CD8-positive, alpha-beta memory T cell (primary cell): ENCODE measurements around the gene URAD. TPM values are rescaled to one million over a fixed set of nuclear protein-coding genes. Genes with fewer than 3 reads are reported as not detected.

Experiments used
- CTCF ChIA-PET: fragments of 350-600 bp; sonication (Branson Sonifier 250); formaldehyde crosslinking; loops from one replicate; lab custom pipeline; 2021; ENCODE audit warnings: antibody characterized with exemption; lab: Charles Lee
- POLR2A ChIA-PET: fragments of 350-600 bp; sonication (Branson Sonifier 250); formaldehyde crosslinking; loops from one replicate; lab custom pipeline; 2021; ENCODE audit warnings: antibody characterized with exemption; lab: Charles Lee
- DNase-seq, 5 donors: peaks; one replicate each; pipeline versions ENCODE4 v3.0.0 to v3.0.0-alpha.2; 2020 to 2022; ENCODE audit warnings: mixed read lengths in 1 of 5
- H3K27ac ChIP-seq: one replicate; pipeline ENCODE4 v1.7.0; 2013; ENCODE audit warnings: low read depth, mild to moderate bottlenecking, low read length, moderate library complexity
- H3K27me3 ChIP-seq: 2 replicates; pipeline ENCODE4 v1.7.0; 2013; ENCODE audit warnings: low read length, mild to moderate bottlenecking; ENCODE audit not compliant: insufficient read depth, poor library complexity, severe bottlenecking
- H3K36me3 ChIP-seq: 2 replicates; pipeline ENCODE4 v1.7.0; 2013; ENCODE audit warnings: mild to moderate bottlenecking, low read length, moderate library complexity; ENCODE audit not compliant: insufficient read depth
- H3K4me1 ChIP-seq: 2 replicates; pipeline ENCODE4 v1.7.0; 2013; ENCODE audit warnings: mild to moderate bottlenecking, low read length, moderate library complexity; ENCODE audit not compliant: insufficient read depth
- H3K4me3 ChIP-seq: 2 replicates; pipeline ENCODE4 v1.7.0; 2013; ENCODE audit warnings: mild to moderate bottlenecking, low read length
- H3K9me3 ChIP-seq: 2 replicates; pipeline ENCODE4 v1.7.0; 2013; ENCODE audit warnings: mild to moderate bottlenecking, low read length
- H3K27ac Mint-ChIP-seq, 8 donors: one replicate each; pipeline ENCODE4 v1.8.0; 2020 to 2021; ENCODE audit warnings: mixed read lengths in 8 of 8, mild to moderate bottlenecking in 6 of 8, inconsistent platforms in 3 of 8, moderate library complexity in 3 of 8
- H3K27me3 Mint-ChIP-seq, 2 donors: one replicate each; pipeline ENCODE4 v1.8.0; 2020 to 2021; ENCODE audit warnings: mixed read lengths in 2 of 2, mild to moderate bottlenecking in 1 of 2, moderate library complexity in 1 of 2
- H3K36me3 Mint-ChIP-seq, 3 donors: one replicate each; pipeline ENCODE4 v1.8.0; 2020 to 2021; ENCODE audit warnings: mixed read lengths in 3 of 3, inconsistent platforms in 1 of 3, mild to moderate bottlenecking in 1 of 3
- H3K4me1 Mint-ChIP-seq, 3 donors: one replicate each; pipeline ENCODE4 v1.8.0; 2020 to 2021; ENCODE audit warnings: mixed read lengths in 3 of 3, inconsistent platforms in 1 of 3, mild to moderate bottlenecking in 1 of 3
- H3K4me3 Mint-ChIP-seq, 7 donors: one replicate each; pipeline ENCODE4 v1.8.0; 2020 to 2021; ENCODE audit warnings: mixed read lengths in 7 of 7, mild to moderate bottlenecking in 6 of 7, moderate library complexity in 4 of 7, inconsistent platforms in 2 of 7
- H3K9me3 Mint-ChIP-seq, 5 donors: one replicate each; pipeline ENCODE4 v1.8.0; 2020 to 2022; ENCODE audit warnings: mixed read lengths in 5 of 5, mild to moderate bottlenecking in 3 of 5, moderate library complexity in 2 of 5, inconsistent platforms in 1 of 5
- polyA plus RNA-seq: library from polyadenylated mRNA; unstranded; fragments of 300-500 nt; fragmentation: Illumina TruSeq; gene quantifications from one replicate; pipeline ENCODE4 v1.2.3, GENCODE V29; 2021
- total RNA-seq, 2 experiments: library from RNA; stranded (reverse); gene quantifications; one replicate each; pipeline ENCODE4 v1.2.3, GENCODE V29; 2021

Gene URAD
- total and polyA plus RNA-seq, 3 experiments from 2014 or later: not detected

DNA sequence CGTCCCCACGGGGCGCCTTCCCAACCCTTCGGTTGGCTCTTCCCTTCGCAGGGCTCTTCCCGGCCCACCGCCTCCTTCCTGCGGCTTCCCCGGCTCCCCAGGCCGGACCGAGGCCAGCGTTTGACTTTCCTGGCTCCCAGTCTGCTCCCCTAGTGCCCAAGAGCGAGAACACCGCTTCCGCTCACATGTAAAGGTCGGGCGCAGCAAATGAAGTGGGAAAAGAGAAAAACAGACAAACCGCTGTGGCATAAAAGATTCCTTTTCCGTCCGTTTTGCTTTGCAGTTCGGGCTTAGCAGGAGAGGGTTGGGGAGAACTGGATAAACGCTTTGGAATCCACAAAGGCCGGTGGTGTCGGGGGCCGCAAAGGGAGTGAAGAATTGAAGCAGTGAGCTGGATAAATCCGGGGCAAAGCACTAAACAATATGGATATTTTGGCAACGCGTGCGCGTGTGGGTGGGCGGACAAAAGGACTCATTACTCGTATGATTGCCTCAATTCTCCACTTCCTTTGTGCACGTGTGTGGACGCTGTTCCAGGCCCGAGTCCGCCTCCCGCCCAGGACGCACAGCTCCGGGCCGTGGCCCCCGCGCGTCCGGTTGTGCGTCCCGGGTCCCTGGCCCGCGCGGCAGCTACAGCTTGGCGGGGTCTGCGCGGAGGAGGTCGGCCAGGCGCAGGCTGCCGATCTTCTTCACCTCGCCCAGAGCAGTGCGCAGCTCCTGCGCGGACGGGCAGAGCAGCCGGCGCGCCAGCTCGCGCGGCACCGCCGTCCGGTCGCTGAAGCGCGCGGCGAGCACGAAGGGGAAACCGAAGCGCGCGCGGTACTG is 10.8 kb downstream of the URAD start:
- H3K27ac ChIP-seq: no peak overlapping the region
- POLR2A ChIA-PET: no interaction called here
- DNase-seq: no peak
- Mint-ChIP-seq H3K9me3 (no peaks in the 10 kb centered on the region), H3K4me1 (peaks cover 15 to 38% (median 21%) of the 10 kb centered on the region in 3 donors), H3K36me3 (no peaks in the 10 kb centered on the region), H3K27me3 (peaks cover 60 to 86% of the 10 kb centered on the region in 2 donors), H3K4me3 (no peak overlapping the region), H3K27ac (no peak overlapping the region)
- H3K27me3 ChIP-seq: peaks cover 29% of the 10 kb centered on the region
- H3K4me1 ChIP-seq: peaks cover 4% of the 10 kb centered on the region
- no peak overlapping the region for H3K4me3 ChIP-seq
- H3K36me3 ChIP-seq: no peaks in the 10 kb centered on the region
- H3K9me3 ChIP-seq: no peaks in the 10 kb centered on the region
- CTCF ChIA-PET: interaction anchor here (1.5 kb wide), 1 partner anchor 616 kb away, joined by 4 read pairs; no protein-coding TSS in a partner anchor

DNA sequence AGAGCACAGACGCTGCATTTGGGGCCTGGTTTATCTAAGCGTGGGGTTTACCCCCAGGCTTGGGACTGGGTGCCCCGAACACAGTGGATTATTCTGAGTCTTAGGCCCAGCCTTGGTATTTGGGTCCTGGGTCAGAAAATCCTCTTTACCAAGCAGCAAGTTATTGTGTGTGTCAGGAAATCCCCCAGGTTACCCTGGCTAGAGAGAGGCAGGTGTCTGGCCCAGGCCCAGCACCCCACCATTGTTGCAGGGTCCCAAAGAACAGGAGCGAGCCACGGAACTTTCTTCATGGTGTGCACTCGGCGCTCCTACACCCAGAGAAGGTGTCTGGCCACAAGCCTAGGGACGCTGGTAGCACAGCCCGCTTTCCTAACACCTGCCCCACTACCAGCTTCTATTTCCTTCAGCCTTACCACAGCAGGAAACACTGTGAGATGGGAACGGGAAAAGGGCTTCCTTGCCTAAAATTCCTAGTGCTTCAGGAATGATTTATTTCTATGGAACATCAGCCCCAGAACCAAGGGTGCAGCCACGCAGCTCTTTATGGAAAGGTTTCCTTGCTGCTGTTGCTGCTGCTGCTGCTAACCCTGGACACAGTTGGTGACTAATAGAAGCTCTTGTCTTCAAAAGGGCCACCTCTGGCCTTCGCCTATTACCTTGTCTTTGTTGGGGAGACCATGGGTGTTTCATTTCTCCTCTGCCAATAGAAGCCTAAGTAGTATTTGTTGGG is 12.0 kb downstream of the URAD start:
- no peaks in the 10 kb centered on the region for H3K9me3 ChIP-seq
- H3K36me3 ChIP-seq: no peaks in the 10 kb centered on the region
- CTCF ChIA-PET: interaction anchor here (1.1 kb wide), 1 partner anchor 150 kb away, joined by 3 read pairs; no protein-coding TSS in a partner anchor
- Mint-ChIP-seq H3K4me1 (peaks cover 15 to 38% (median 21%) of the 10 kb centered on the region in 3 donors), H3K27ac (no peak overlapping the region), H3K36me3 (no peaks in the 10 kb centered on the region), H3K4me3 (no peak overlapping the region), H3K27me3 (peaks cover 66 to 83% of the 10 kb centered on the region in 2 donors), H3K9me3 (no peaks in the 10 kb centered on the region)
- POLR2A ChIA-PET: no interaction called here
- H3K27ac ChIP-seq: no peak overlapping the region
- peaks cover 4% of the 10 kb centered on the region for H3K4me1 ChIP-seq
- no peak overlapping the region for H3K4me3 ChIP-seq
- H3K27me3 ChIP-seq: peaks cover 33% of the 10 kb centered on the region
- no peak for DNase-seq

DNA sequence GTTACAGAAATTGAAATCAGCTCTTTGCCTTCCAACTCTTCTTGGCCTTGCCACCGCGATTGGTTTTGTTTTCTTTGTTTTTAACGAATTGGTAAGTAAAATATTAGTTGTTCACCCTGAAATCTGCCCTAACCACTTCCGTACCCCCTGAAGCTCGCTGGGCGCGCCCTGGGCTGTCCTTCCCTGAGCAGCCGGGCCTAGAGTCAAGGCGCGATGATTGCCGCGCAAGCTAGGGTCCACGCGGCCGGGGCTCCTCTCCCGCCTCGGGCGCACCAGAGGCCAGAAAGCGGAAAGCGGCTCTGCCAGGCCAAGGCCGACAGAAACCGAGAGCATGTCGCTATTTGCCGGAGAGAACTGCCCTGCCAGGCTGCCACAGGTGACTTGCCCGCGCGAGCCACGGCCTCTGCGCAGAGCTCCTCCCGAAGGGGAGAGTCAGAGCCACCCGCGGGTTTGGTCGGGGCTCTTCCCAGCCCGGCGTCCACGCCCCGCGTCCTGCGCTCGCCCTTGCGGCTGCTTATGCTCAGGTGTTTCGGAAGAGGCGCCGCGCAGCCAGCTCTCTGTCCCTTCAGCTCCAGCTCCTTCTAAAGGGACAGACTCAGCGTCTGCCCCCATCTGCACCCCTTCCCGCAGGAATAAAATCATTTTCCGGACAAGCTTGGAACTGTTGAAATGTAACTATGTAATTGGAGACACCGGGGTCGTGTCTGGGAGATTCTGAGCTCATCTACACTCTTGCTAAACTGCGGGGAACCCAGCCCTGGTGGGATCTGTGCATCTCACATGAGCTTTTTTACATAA is 12.7 kb downstream of the URAD start:
- no peak for DNase-seq
- peaks cover 33% of the 10 kb centered on the region for H3K27me3 ChIP-seq
- H3K27ac ChIP-seq: no peak overlapping the region
- H3K9me3 Mint-ChIP-seq: no peaks in the 10 kb centered on the region
- POLR2A ChIA-PET: no interaction called here
- H3K9me3 ChIP-seq: no peaks in the 10 kb centered on the region
- no peaks in the 10 kb centered on the region for H3K36me3 ChIP-seq
- CTCF ChIA-PET: interaction anchor here (1.1 kb wide), 1 partner anchor 149 kb away, joined by 3 read pairs; no protein-coding TSS in a partner anchor
- H3K4me1 ChIP-seq: peaks cover 4% of the 10 kb centered on the region
- no peak overlapping the region for H3K27ac Mint-ChIP-seq
- H3K4me3 ChIP-seq: no peak overlapping the region
- peaks cover 67 to 83% of the 10 kb centered on the region in 2 donors for H3K27me3 Mint-ChIP-seq
- no peaks in the 10 kb centered on the region for H3K36me3 Mint-ChIP-seq
- no peak overlapping the region for H3K4me3 Mint-ChIP-seq
- H3K4me1 Mint-ChIP-seq: peaks cover 15 to 34% (median 19%) of the 10 kb centered on the region in 3 donors

DNA sequence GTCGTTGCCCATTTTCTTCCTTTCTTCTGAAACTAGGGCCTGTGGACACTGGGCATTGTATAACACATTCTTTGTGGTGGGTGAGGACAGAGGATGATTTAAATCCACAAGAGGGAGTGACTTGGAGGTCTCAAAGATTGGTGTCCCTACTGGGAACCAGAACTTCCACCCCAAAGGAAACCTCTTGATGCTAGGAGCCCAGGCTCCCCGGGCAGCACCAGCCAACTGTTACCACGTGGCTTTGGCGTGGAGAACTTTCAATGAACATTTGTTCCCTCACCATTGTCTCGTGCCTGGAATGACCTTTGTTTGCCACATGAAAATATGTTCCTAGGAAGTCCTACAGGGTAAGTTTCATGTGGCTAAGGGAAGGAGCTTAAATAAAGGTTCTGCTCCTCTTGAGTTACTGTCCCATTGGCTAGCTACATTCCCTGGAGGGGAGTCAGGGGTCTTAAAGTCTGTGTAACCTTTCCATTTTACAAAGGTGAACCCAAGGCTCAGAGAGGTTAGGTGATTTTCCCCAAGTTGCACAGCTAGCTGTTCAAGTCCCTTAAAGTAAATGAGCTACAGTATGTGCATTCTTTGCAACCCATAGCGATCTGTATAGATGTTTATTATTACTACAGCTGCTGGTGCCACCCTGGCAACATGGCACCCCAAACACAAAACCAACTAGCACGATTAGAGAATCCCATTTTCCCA is 14.4 kb downstream of the URAD start:
- H3K4me1 ChIP-seq: no peaks in the 10 kb centered on the region
- H3K27me3 ChIP-seq: peaks cover 35% of the 10 kb centered on the region
- DNase-seq: no peak
- H3K27me3 Mint-ChIP-seq: peaks cover 65 to 85% of the 10 kb centered on the region in 2 donors
- H3K4me3 ChIP-seq: no peak overlapping the region
- H3K9me3 Mint-ChIP-seq: no peaks in the 10 kb centered on the region
- no peak overlapping the region for H3K27ac ChIP-seq
- no peaks in the 10 kb centered on the region for H3K9me3 ChIP-seq
- ChIA-PET CTCF (interaction anchor here (0.7 to 1.8 kb wide), 4 partner anchors 10 to 612 kb away, joined by 3 to 7 read pairs (median 3); partner anchors contain the start of gene URAD), POLR2A (interaction anchor here (0.5 kb wide), 1 partner anchor 487 kb away, joined by 6 read pairs; no protein-coding TSS in a partner anchor)
- H3K27ac Mint-ChIP-seq: no peak overlapping the region
- no peak overlapping the region for H3K4me3 Mint-ChIP-seq
- no peaks in the 10 kb centered on the region for H3K36me3 Mint-ChIP-seq
- no peaks in the 10 kb centered on the region for H3K36me3 ChIP-seq
- peaks cover 10 to 33% (median 11%) of the 10 kb centered on the region in 3 donors for H3K4me1 Mint-ChIP-seq

DNA sequence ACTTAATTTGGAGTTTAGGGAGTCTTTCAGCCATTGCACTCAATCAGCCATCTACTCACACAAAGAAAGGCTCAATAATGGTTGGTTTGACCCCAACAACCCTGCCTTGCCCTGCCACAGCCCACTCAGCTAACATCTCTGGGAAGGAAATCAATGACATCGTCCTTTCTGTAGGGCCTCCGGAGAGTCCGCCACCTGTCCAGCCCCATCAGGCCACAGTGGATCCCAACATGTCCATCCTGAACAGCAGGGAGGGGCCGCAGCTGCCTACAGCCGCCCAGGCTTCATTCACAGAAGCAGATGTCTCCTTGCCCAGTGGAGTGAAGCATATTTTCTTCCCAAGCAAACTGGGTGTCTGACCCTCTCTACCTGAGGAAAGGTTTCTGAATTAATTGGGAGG is 15.2 kb downstream of the URAD start:
- POLR2A ChIA-PET: no interaction called here
- Mint-ChIP-seq H3K36me3 (no peaks in the 10 kb centered on the region), H3K4me1 (peaks cover 5 to 27% (median 11%) of the 10 kb centered on the region in 3 donors), H3K27ac (no peak overlapping the region), H3K4me3 (no peak overlapping the region), H3K9me3 (no peaks in the 10 kb centered on the region), H3K27me3 (peaks cover 60 to 80% of the 10 kb centered on the region in 2 donors)
- Histone ChIP-seq H3K36me3 (no peaks in the 10 kb centered on the region), H3K9me3 (no peaks in the 10 kb centered on the region), H3K4me3 (no peak overlapping the region), H3K27ac (no peak overlapping the region), H3K4me1 (no peaks in the 10 kb centered on the region), H3K27me3 (peaks cover 35% of the 10 kb centered on the region)
- CTCF ChIA-PET: interaction anchor here (1.4 to 1.8 kb wide), 2 partner anchors 10 to 611 kb away, joined by 3 to 7 read pairs; no protein-coding TSS in a partner anchor
- no peak for DNase-seq

DNA sequence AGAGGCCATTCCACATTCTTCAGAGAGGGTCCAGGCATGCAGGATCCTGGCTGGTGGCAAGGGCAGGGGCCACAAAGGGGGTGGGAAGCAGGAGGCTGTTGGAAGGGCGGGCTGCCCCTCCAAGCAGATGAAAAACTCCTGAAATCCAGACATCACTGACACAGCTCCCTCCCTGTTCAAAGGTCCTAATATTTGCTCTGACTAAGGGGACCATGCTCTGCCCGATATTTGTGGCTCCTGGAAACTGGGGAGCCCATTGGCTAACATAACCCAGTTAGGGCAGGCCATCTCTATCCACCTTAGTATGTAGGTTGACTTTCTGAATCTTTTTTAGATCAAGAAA is 16.0 kb downstream of the URAD start:
- ChIA-PET POLR2A (no interaction called here), CTCF (interaction anchor here (1.4 to 1.8 kb wide), 2 partner anchors 11 to 610 kb away, joined by 3 to 7 read pairs; no protein-coding TSS in a partner anchor)
- no peaks in the 10 kb centered on the region for H3K36me3 Mint-ChIP-seq
- H3K4me1 ChIP-seq: no peaks in the 10 kb centered on the region
- no peaks in the 10 kb centered on the region for H3K9me3 ChIP-seq
- peaks cover 39% of the 10 kb centered on the region for H3K27me3 ChIP-seq
- peaks cover 9 to 30% (median 17%) of the 10 kb centered on the region in 3 donors for H3K4me1 Mint-ChIP-seq
- H3K36me3 ChIP-seq: no peaks in the 10 kb centered on the region
- no peak for DNase-seq
- peaks cover 64 to 82% of the 10 kb centered on the region in 2 donors for H3K27me3 Mint-ChIP-seq
- no peak overlapping the region for H3K4me3 ChIP-seq
- no peaks in the 10 kb centered on the region for H3K9me3 Mint-ChIP-seq
- no peak overlapping the region for H3K27ac ChIP-seq
- no peak overlapping the region for H3K27ac Mint-ChIP-seq
- no peak overlapping the region for H3K4me3 Mint-ChIP-seq

DNA sequence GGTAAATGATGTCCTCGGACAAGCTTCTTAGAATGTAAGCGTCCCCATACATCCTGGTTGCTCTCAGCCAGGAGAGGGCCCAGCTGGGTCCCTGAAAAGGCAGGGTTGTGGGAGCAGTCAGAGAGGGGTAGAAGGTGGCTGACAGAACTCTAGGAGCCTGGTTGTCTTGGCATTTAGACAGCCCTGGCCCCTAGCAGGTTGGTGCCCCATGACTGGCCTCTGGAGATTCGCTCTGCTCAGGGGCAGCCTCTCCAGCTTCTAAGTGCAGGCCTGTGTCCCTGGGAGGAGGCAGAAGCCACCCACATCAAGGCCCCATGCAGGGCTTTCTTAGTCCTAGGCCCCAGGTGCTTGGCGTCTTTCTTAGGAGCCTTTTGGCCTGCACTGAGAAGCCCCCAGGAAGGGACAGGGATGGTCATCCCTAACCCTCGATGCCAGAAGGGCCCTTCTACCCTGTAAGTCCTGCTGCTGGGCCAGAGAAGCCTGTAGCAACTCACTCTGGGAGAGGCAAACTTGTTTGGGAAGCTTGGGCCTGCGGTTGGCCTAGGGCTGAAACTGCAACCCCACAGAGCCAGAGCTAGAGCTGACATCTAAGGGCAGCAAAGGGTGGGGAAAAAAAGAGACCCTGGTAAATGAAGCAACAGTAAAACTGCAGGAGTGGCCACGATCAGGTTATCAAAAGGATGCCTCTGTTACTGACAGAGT is 16.6 kb downstream of the URAD start:
- H3K27me3 Mint-ChIP-seq: peaks cover 66 to 82% of the 10 kb centered on the region in 2 donors
- no peak overlapping the region for H3K4me3 Mint-ChIP-seq
- H3K9me3 ChIP-seq: no peaks in the 10 kb centered on the region
- peaks cover 37% of the 10 kb centered on the region for H3K27me3 ChIP-seq
- H3K4me1 Mint-ChIP-seq: peaks cover 9 to 36% (median 19%) of the 10 kb centered on the region in 3 donors
- H3K4me1 ChIP-seq: no peaks in the 10 kb centered on the region
- ChIA-PET POLR2A (no interaction called here), CTCF (interaction anchor here (1.2 kb wide), 1 partner anchor 12 kb away, joined by 3 read pairs; no protein-coding TSS in a partner anchor)
- H3K27ac Mint-ChIP-seq: peak overlapping the region in 1 of 8 donors; percentile 57
- no peak overlapping the region for H3K4me3 ChIP-seq
- H3K27ac ChIP-seq: no peak overlapping the region
- DNase-seq: no peak
- H3K36me3 ChIP-seq: no peaks in the 10 kb centered on the region
- no peaks in the 10 kb centered on the region for H3K36me3 Mint-ChIP-seq
- H3K9me3 Mint-ChIP-seq: no peaks in the 10 kb centered on the region
